ENCODE data around the gene NEDD8.

- TF ChIP-seq, protein P1, sequence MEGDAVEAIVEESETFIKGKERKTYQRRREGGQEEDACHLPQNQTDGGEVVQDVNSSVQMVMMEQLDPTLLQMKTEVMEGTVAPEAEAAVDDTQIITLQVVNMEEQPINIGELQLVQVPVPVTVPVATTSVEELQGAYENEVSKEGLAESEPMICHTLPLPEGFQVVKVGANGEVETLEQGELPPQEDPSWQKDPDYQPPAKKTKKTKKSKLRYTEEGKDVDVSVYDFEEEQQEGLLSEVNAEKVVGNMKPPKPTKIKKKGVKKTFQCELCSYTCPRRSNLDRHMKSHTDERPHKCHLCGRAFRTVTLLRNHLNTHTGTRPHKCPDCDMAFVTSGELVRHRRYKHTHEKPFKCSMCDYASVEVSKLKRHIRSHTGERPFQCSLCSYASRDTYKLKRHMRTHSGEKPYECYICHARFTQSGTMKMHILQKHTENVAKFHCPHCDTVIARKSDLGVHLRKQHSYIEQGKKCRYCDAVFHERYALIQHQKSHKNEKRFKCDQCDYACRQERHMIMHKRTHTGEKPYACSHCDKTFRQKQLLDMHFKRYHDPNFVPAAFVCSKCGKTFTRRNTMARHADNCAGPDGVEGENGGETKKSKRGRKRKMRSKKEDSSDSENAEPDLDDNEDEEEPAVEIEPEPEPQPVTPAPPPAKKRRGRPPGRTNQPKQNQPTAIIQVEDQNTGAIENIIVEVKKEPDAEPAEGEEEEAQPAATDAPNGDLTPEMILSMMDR (conservative IDR thresholded peaks at IDR 0.05): no peak
- no peak for TF ChIP-seq ZFX (IDR thresholded peaks at IDR 0.05)
Observed at GRCh38 chr14:24233538-24233866, 1.3 kb upstream of the NEDD8 start.

All from C4-2B (cell line).